ENCODE data around the gene DXO. TPM values are rescaled to one million over a fixed set of nuclear protein-coding genes. Genes with fewer than 3 reads are reported as not detected.

The DXO gene
- total and polyA plus RNA-seq, 2 of the 13 experiments (the other 11 are each of a cell fraction or from before 2014, with no cell fraction given) = 18.6 to 26.2 TPM

DNA sequence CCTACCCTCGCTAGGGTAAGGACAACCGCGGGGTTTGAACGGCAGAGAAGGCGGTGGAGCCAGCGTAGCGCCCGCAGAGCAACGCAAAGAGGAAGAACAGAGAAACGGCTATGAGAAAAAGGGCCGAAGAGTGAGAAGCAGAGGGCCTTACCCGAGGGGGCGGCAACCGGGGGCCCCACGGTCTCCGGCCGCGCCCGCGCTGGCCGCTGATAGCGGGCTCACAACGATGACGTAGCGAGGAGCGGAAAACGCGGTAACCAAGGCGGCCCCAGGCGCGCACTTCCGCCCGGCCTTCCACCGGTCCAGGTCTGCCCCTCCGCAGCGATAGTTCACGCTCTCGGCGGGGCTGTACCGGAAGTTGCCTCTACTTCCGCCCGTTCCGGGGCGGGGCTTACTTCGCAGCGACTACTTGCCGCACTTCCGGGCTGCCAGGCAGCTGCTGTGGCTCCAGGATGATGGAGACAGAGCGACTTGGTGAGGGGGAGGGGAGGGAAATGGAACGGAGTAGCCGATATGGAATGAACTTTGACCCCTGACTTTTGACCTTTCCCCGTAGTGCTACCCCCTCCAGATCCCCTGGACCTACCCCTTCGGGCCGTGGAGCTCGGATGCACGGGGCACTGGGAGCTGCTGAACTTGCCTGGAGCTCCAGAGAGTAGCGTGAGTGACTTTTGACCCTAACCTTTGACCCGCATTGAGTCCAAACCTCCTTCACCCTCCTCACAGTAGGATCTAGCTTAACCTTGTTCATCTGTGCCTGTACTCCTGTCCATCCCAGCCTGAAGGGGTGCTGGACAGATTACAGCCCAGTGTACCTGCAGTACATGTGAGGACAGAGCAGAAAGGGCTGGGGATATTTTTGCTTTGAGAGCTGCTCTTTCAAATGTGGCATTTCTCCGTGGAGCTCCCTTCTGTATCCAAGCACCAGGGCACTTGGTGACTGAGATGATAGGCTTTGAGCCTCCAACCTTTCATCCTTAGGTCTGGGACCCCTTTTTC is 12.9 kb downstream of the DXO start, which contains the start of the genes NELFE and SKIC2 (continued):
- no peak for TF ChIP-seq ZNF253 (CRISPR knock-in tag; IDR thresholded peaks at IDR 0.05; ENCODE audit: borderline replicate concordance)
- 0 out of 2 replicates have a peak, but pooled peaks have one; percentile 41 for TF ChIP-seq ZNF138 (CRISPR knock-in tag; IDR thresholded peaks at IDR 0.05; ENCODE audit: low read depth)
- TF ChIP-seq ZNF264 (CRISPR knock-in tag; IDR thresholded peaks at IDR 0.05) = peak; percentile 91
- TF ChIP-seq PAF1 (CRISPR knock-in tag; IDR thresholded peaks at IDR 0.05) = no peak
- peak; percentile 92 for TF ChIP-seq CBFB (CRISPR knock-in tag; IDR thresholded peaks at IDR 0.05)
- TF ChIP-seq ZNF839 (CRISPR knock-in tag; IDR thresholded peaks at IDR 0.05; ENCODE audit: borderline replicate concordance) = peak; percentile 75; the same call in 1 of the 2 replicates
- TF ChIP-seq MBNL3 (CRISPR knock-in tag; conservative IDR thresholded peaks at IDR 0.05) = no peak
- TF ChIP-seq DMTF1 (CRISPR knock-in tag; IDR thresholded peaks at IDR 0.05) = no peak
- TF ChIP-seq MTF2 (CRISPR knock-in tag; IDR thresholded peaks at IDR 0.05; ENCODE audit: borderline replicate concordance) = no peak
- peak; percentile 84 for TF ChIP-seq IKZF5 (CRISPR knock-in tag; IDR thresholded peaks at IDR 0.05)
- TF ChIP-seq RBAK (CRISPR knock-in tag; IDR thresholded peaks at IDR 0.05) = no peak
- peak; percentile 74 for TF ChIP-seq PHF5A (CRISPR knock-in tag; IDR thresholded peaks at IDR 0.05; ENCODE audit: low read depth, unreplicated experiment)
- TF ChIP-seq ZNF224 (CRISPR knock-in tag; IDR thresholded peaks at IDR 0.05) = no peak; the same call in 1 of the 2 replicates
- 0 out of 2 replicates have a peak, but pooled peaks have one; percentile 64 for TF ChIP-seq ZNF674 (CRISPR knock-in tag; IDR thresholded peaks at IDR 0.05; ENCODE audit: low read depth)
- TF ChIP-seq, protein P1, sequence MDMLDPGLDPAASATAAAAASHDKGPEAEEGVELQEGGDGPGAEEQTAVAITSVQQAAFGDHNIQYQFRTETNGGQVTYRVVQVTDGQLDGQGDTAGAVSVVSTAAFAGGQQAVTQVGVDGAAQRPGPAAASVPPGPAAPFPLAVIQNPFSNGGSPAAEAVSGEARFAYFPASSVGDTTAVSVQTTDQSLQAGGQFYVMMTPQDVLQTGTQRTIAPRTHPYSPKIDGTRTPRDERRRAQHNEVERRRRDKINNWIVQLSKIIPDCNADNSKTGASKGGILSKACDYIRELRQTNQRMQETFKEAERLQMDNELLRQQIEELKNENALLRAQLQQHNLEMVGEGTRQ (IDR thresholded peaks at IDR 0.05; ENCODE audit: low read depth, low read length) = no peak
- TF ChIP-seq, protein P1 (CRISPR knock-in tag; IDR thresholded peaks at IDR 0.05; ENCODE audit: borderline replicate concordance) = no peak; the same call in 1 of the 2 replicates
- TF ChIP-seq ZC3H13 (CRISPR knock-in tag; IDR thresholded peaks at IDR 0.05) = 0 out of 2 replicates have a peak, but pooled peaks have one; percentile 83
- TF ChIP-seq ARID5B (CRISPR knock-in tag; IDR thresholded peaks at IDR 0.05) = peak; percentile 68
- no peak; the same call in 1 of the 2 replicates for TF ChIP-seq STAG1 (CRISPR knock-in tag; IDR thresholded peaks at IDR 0.05)

All from HepG2 (cell line).